ENCODE measurements around the gene LITAFD.

GRCh38 chr16:8910811-8911210 lies 28.7 kb downstream of the LITAFD start:
- TF ChIP-seq EZH2 (IDR thresholded peaks at IDR 0.05; ENCODE audit: low read depth, unreplicated experiment), result no peak
- no peak for TF ChIP-seq EZH2phosphoT487 (IDR thresholded peaks at IDR 0.05; ENCODE audit: unreplicated experiment)
- no peak for TF ChIP-seq CTCF (conservative IDR thresholded peaks at IDR 0.05; ENCODE audit: low read depth in 2 of 2)
- no peak for TF ChIP-seq REST (IDR thresholded peaks at IDR 0.05; ENCODE audit: unreplicated experiment)
- TF ChIP-seq CREB1 (CRISPR knock-in tag; IDR thresholded peaks at IDR 0.05; ENCODE audit: low read depth), result no peak

Measured in GM23338 (cell line).